ENCODE data around the gene HSPA2.
"Not testable (repeated sequence)": the region's sequence is repeated elsewhere in the genome, so short reads cannot be mapped to it uniquely, and the experiment has no call there.

HSPA2 gene

DNA sequence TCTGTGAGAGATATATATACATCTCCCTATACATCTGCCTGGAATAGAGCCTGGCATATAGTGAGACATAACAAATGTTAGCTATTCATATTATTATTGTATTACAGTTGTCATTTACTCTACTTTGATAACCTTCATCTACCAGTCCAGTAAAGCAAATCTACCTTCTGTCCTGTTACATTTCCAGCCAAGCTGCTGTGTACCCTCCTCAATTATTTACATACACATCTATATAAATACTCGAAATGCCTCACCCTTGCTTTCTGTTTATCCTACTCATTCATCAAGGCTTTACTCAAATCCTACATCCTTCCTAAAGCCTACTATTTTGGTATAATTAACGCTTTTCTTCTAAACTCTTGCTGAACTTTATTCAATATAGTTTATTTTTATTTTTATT lies 27.3 kb upstream of the HSPA2 start:
- no peaks in the 10 kb centered on the region for H3K36me3 ChIP-seq (ENCODE audit: control insufficient read depth in 2 of 2, insufficient read depth in 2 of 2, low read length in 2 of 2)
- no peak overlapping the region for H3K4me3 ChIP-seq (ENCODE audit: low read length in 2 of 2)
- H3K4me1 ChIP-seq (ENCODE audit: control insufficient read depth in 2 of 2, insufficient read depth in 2 of 2, low read length in 2 of 2): peaks cover 12 to 18% of the 10 kb centered on the region in 2 donors
- H3K27ac ChIP-seq (ENCODE audit: low read depth in 2 of 2, low read length in 2 of 2): no peak overlapping the region
- H3K9ac ChIP-seq (ENCODE audit: low read depth in 1 of 2, low read length in 2 of 2): no peak overlapping the region
- H3K9me3 ChIP-seq (ENCODE audit: control insufficient read depth in 2 of 2, low read length in 2 of 2): no peaks in the 10 kb centered on the region
- H3K27me3 ChIP-seq (ENCODE audit: control insufficient read depth in 2 of 2, insufficient read depth in 2 of 2, low read length in 2 of 2): no peaks in the 10 kb centered on the region

- Histone ChIP-seq H3K27me3 (ENCODE audit: control insufficient read depth in 2 of 2, insufficient read depth in 2 of 2, low read length in 2 of 2) (no peaks in the 10 kb centered on the region), H3K9me3 (ENCODE audit: control insufficient read depth in 2 of 2, low read length in 2 of 2) (no peaks in the 10 kb centered on the region), H3K4me3 (ENCODE audit: low read length in 2 of 2) (no peak overlapping the region), H3K4me1 (ENCODE audit: control insufficient read depth in 2 of 2, insufficient read depth in 2 of 2, low read length in 2 of 2) (peaks cover 12 to 14% of the 10 kb centered on the region in 2 donors), H3K36me3 (ENCODE audit: control insufficient read depth in 2 of 2, insufficient read depth in 2 of 2, low read length in 2 of 2) (no peaks in the 10 kb centered on the region), H3K9ac (ENCODE audit: low read depth in 1 of 2, low read length in 2 of 2) (no peak overlapping the region), H3K27ac (ENCODE audit: low read depth in 2 of 2, low read length in 2 of 2) (peak overlapping the region in 1 of 2 donors; percentile 34)
Observed at GRCh38 chr14:64515053-64515452, 25.5 kb upstream of the HSPA2 start.

- Histone ChIP-seq H3K4me3 (ENCODE audit: low read length in 2 of 2) (no peak overlapping the region), H3K36me3 (ENCODE audit: control insufficient read depth in 2 of 2, insufficient read depth in 2 of 2, low read length in 2 of 2) (peaks cover 4 to 6% of the 10 kb centered on the region in 2 donors), H3K4me1 (ENCODE audit: control insufficient read depth in 2 of 2, insufficient read depth in 2 of 2, low read length in 2 of 2) (peaks cover 0 to 9% of the 10 kb centered on the region in 2 donors), H3K27ac (ENCODE audit: low read depth in 2 of 2, low read length in 2 of 2) (no peak overlapping the region), H3K9ac (ENCODE audit: low read depth in 1 of 2, low read length in 2 of 2) (no peak overlapping the region), H3K9me3 (ENCODE audit: control insufficient read depth in 2 of 2, low read length in 2 of 2) (no peaks in the 10 kb centered on the region), H3K27me3 (ENCODE audit: control insufficient read depth in 2 of 2, insufficient read depth in 2 of 2, low read length in 2 of 2) (no peaks in the 10 kb centered on the region)
Observed at GRCh38 chr14:64516969-64517368, 23.6 kb upstream of the HSPA2 start.

- not testable (repeated sequence) for H3K4me3 ChIP-seq (ENCODE audit: low read length in 2 of 2); H3K9me3 ChIP-seq (ENCODE audit: control insufficient read depth in 2 of 2, low read length in 2 of 2); H3K9ac ChIP-seq (ENCODE audit: low read depth in 1 of 2, low read length in 2 of 2); H3K4me1 ChIP-seq (ENCODE audit: control insufficient read depth in 2 of 2, insufficient read depth in 2 of 2, low read length in 2 of 2); H3K27me3 ChIP-seq (ENCODE audit: control insufficient read depth in 2 of 2, insufficient read depth in 2 of 2, low read length in 2 of 2); H3K27ac ChIP-seq (ENCODE audit: low read depth in 2 of 2, low read length in 2 of 2)
- H3K36me3 ChIP-seq (ENCODE audit: control insufficient read depth in 2 of 2, insufficient read depth in 2 of 2, low read length in 2 of 2): peaks cover 11 to 13% of the 10 kb centered on the region in 2 donors
Observed at GRCh38 chr14:64517667-64518066, 22.9 kb upstream of the HSPA2 start.

GRCh38 chr14:64518229-64518628 lies 22.3 kb upstream of the HSPA2 start:
- no peaks in the 10 kb centered on the region for H3K9me3 ChIP-seq (ENCODE audit: control insufficient read depth in 2 of 2, low read length in 2 of 2)
- peaks cover 0 to 9% of the 10 kb centered on the region in 2 donors for H3K4me1 ChIP-seq (ENCODE audit: control insufficient read depth in 2 of 2, insufficient read depth in 2 of 2, low read length in 2 of 2)
- no peak overlapping the region for H3K4me3 ChIP-seq (ENCODE audit: low read length in 2 of 2)
- H3K27ac ChIP-seq (ENCODE audit: low read depth in 2 of 2, low read length in 2 of 2): no peak overlapping the region
- peaks cover 16 to 19% of the 10 kb centered on the region in 2 donors for H3K36me3 ChIP-seq (ENCODE audit: control insufficient read depth in 2 of 2, insufficient read depth in 2 of 2, low read length in 2 of 2)
- H3K9ac ChIP-seq (ENCODE audit: low read depth in 1 of 2, low read length in 2 of 2): no peak overlapping the region
- no peaks in the 10 kb centered on the region for H3K27me3 ChIP-seq (ENCODE audit: control insufficient read depth in 2 of 2, insufficient read depth in 2 of 2, low read length in 2 of 2)

DNA sequence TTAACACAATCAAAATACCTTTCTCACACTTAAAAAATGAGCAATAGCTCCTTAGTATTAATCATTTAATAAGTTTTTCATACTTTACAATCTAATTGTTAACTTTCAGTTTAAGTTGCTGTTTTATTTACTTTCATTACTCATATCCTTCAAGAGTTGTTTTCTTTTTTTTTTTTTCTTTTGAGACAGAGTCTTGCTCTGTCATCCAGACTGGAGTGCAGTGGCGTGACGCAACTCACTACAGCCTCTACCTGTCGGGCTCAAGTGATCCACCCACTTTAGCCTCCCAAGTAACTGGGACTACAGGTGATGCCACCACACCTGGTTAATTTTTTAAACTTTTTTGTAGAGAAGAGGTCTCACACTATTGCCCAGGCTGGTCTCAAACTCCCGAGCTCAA lies 19.8 kb upstream of the HSPA2 start:
- H3K27ac ChIP-seq (ENCODE audit: low read depth in 2 of 2, low read length in 2 of 2): no peak overlapping the region
- peaks cover 19 to 22% of the 10 kb centered on the region in 2 donors for H3K36me3 ChIP-seq (ENCODE audit: control insufficient read depth in 2 of 2, insufficient read depth in 2 of 2, low read length in 2 of 2)
- H3K4me3 ChIP-seq (ENCODE audit: low read length in 2 of 2): no peak overlapping the region
- no peak overlapping the region for H3K9ac ChIP-seq (ENCODE audit: low read depth in 1 of 2, low read length in 2 of 2)
- H3K27me3 ChIP-seq (ENCODE audit: control insufficient read depth in 2 of 2, insufficient read depth in 2 of 2, low read length in 2 of 2): no peaks in the 10 kb centered on the region
- H3K9me3 ChIP-seq (ENCODE audit: control insufficient read depth in 2 of 2, low read length in 2 of 2): no peaks in the 10 kb centered on the region
- H3K4me1 ChIP-seq (ENCODE audit: control insufficient read depth in 2 of 2, insufficient read depth in 2 of 2, low read length in 2 of 2): no peaks in the 10 kb centered on the region

DNA sequence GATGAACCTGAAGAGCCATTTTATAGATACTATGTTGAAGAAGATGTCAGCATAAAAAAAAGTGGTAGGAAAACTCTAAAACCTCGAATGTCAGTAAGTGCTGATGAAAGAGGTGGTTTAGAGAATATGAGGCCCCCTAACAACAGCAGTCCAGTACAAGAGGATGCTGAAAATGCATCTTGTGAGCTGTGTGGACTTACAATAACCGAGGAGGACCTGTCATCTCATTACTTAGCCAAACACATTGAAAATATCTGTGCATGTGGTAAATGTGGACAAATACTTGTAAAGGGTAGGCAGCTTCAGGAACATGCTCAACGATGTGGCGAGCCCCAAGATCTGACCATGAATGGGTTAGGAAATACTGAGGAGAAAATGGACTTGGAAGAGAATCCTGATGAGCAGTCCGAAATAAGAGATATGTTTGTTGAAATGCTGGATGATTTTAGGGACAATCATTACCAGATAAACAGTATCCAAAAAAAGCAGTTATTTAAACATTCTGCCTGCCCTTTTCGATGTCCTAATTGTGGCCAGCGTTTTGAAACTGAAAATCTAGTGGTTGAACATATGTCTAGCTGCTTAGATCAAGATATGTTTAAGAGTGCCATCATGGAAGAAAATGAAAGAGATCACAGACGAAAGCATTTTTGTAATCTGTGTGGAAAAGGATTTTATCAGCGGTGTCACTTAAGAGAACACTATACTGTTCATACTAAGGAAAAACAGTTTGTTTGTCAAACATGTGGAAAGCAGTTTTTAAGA lies 17.8 kb upstream of the HSPA2 start:
- Histone ChIP-seq H3K4me1 (ENCODE audit: control insufficient read depth in 2 of 2, insufficient read depth in 2 of 2, low read length in 2 of 2) (no peaks in the 10 kb centered on the region), H3K9ac (ENCODE audit: low read depth in 1 of 2, low read length in 2 of 2) (no peak overlapping the region), H3K4me3 (ENCODE audit: low read length in 2 of 2) (no peak overlapping the region), H3K27me3 (ENCODE audit: control insufficient read depth in 2 of 2, insufficient read depth in 2 of 2, low read length in 2 of 2) (no peaks in the 10 kb centered on the region), H3K27ac (ENCODE audit: low read depth in 2 of 2, low read length in 2 of 2) (no peak overlapping the region), H3K36me3 (ENCODE audit: control insufficient read depth in 2 of 2, insufficient read depth in 2 of 2, low read length in 2 of 2) (peaks cover 19 to 22% of the 10 kb centered on the region in 2 donors), H3K9me3 (ENCODE audit: control insufficient read depth in 2 of 2, low read length in 2 of 2) (no peaks in the 10 kb centered on the region)

GRCh38 chr14:64525354-64525753 lies 15.2 kb upstream of the HSPA2 start:
- H3K36me3 ChIP-seq (ENCODE audit: control insufficient read depth in 2 of 2, insufficient read depth in 2 of 2, low read length in 2 of 2): peaks cover 19 to 22% of the 10 kb centered on the region in 2 donors

GRCh38 chr14:64531567-64531966 lies 9.0 kb upstream of the HSPA2 start:
- Histone ChIP-seq H3K4me1 (ENCODE audit: control insufficient read depth in 2 of 2, insufficient read depth in 2 of 2, low read length in 2 of 2) (no peaks in the 10 kb centered on the region), H3K9me3 (ENCODE audit: control insufficient read depth in 2 of 2, low read length in 2 of 2) (no peaks in the 10 kb centered on the region), H3K36me3 (ENCODE audit: control insufficient read depth in 2 of 2, insufficient read depth in 2 of 2, low read length in 2 of 2) (no peaks in the 10 kb centered on the region), H3K9ac (ENCODE audit: low read depth in 1 of 2, low read length in 2 of 2) (no peak overlapping the region), H3K27me3 (ENCODE audit: control insufficient read depth in 2 of 2, insufficient read depth in 2 of 2, low read length in 2 of 2) (no peaks in the 10 kb centered on the region), H3K4me3 (ENCODE audit: low read length in 2 of 2) (no peak overlapping the region), H3K27ac (ENCODE audit: low read depth in 2 of 2, low read length in 2 of 2) (no peak overlapping the region)

More at GRCh38 chr14:64525354-64525753, 15.2 kb upstream of the HSPA2 start:
- H3K27ac ChIP-seq (ENCODE audit: low read depth in 2 of 2, low read length in 2 of 2): no peak overlapping the region
- no peak overlapping the region for H3K9ac ChIP-seq (ENCODE audit: low read depth in 1 of 2, low read length in 2 of 2)
- no peak overlapping the region for H3K4me3 ChIP-seq (ENCODE audit: low read length in 2 of 2)
- no peaks in the 10 kb centered on the region for H3K4me1 ChIP-seq (ENCODE audit: control insufficient read depth in 2 of 2, insufficient read depth in 2 of 2, low read length in 2 of 2)
- H3K27me3 ChIP-seq (ENCODE audit: control insufficient read depth in 2 of 2, insufficient read depth in 2 of 2, low read length in 2 of 2): no peaks in the 10 kb centered on the region
- no peaks in the 10 kb centered on the region for H3K9me3 ChIP-seq (ENCODE audit: control insufficient read depth in 2 of 2, low read length in 2 of 2)

DNA sequence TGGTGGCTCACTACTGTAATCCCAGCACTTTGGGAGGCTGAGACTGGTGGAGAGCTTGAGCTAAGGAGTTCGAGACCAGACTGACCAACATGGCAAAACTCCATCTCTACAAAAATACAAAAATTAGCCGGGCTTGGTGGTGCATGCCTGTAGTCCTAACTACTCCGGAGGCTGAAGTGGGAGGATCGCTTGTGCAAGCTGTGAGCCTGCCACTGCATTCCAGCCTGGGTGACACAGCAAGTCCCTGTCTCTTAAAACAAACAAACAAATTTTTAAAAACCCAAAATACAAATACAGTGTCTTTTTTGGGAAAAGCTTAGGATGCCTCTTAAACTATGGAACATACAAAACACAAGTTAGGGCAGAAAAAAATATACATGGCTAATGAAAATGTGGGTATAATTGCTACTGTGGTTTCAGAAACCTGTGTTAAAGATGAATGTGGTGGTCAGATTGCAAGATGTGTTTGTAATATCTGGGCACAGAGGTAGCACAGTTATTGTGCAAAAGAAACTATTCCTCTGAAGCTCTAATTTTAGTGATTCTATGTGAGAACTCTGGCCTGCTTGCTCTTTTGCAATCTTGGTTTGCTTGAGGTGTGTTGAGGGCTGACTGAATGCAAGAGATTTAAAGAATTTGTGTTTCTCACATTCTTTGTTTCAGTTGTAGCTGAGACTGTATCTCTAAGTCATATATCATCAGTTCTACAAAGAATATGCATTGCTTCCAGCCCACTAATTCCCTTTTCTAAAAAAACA lies 3.9 kb upstream of the HSPA2 start:
- no peak overlapping the region for H3K9ac ChIP-seq (ENCODE audit: low read depth in 1 of 2, low read length in 2 of 2)
- no peaks in the 10 kb centered on the region for H3K36me3 ChIP-seq (ENCODE audit: control insufficient read depth in 2 of 2, insufficient read depth in 2 of 2, low read length in 2 of 2)
- no peak overlapping the region for H3K27ac ChIP-seq (ENCODE audit: low read depth in 2 of 2, low read length in 2 of 2)
- peaks cover 9 to 10% of the 10 kb centered on the region in 2 donors for H3K4me1 ChIP-seq (ENCODE audit: control insufficient read depth in 2 of 2, insufficient read depth in 2 of 2, low read length in 2 of 2)
- H3K27me3 ChIP-seq (ENCODE audit: control insufficient read depth in 2 of 2, insufficient read depth in 2 of 2, low read length in 2 of 2): no peaks in the 10 kb centered on the region
- H3K4me3 ChIP-seq (ENCODE audit: low read length in 2 of 2): no peak overlapping the region
- peaks cover 0 to 3% of the 10 kb centered on the region in 2 donors for H3K9me3 ChIP-seq (ENCODE audit: control insufficient read depth in 2 of 2, low read length in 2 of 2)
